Stimulated activated CD4-positive, alpha-beta T cell treated with anti-CD3 and anti-CD28 coated beads, Interleukin-12 subunit alpha, Interleukin-12 subunit beta, amount 100 ng/mL, for 4 hours (primary cell): Measurements from ENCODE around the gene TTC39C.

Source experiments
- DNase-seq: peaks from one replicate; pipeline ENCODE4 v3.0.0-alpha.2; 2020

Gene TTC39C

GRCh38 chr18:24014062-24014985 lies at the start of gene TTC39C:
TTC39C (plus strand) TSS chr18:24014754; CDS start chr18:24014872, 118 bp downstream.
- peak; percentile 80 for DNase-seq

GRCh38 chr18:23966909-23967308 lies 47.6 kb upstream of the TTC39C start:
- no peak for DNase-seq

GRCh38 chr18:23967321-23968089 lies 47.0 kb upstream of the TTC39C start:
- DNase-seq: no peak

GRCh38 chr18:23968638-23969604 lies 45.6 kb upstream of the TTC39C start:
- DNase-seq: no peak

GRCh38 chr18:23969664-23970063 lies 44.9 kb upstream of the TTC39C start:
- no peak for DNase-seq

GRCh38 chr18:23970161-23971096 lies 44.1 kb upstream of the TTC39C start:
- no peak for DNase-seq

- no peak for DNase-seq
Observed at GRCh38 chr18:23971097-23971440, 43.5 kb upstream of the TTC39C start.

- DNase-seq: no peak
Observed at GRCh38 chr18:23971666-23972230, 42.8 kb upstream of the TTC39C start.

- DNase-seq: no peak
Observed at GRCh38 chr18:23972453-23972852, 42.1 kb upstream of the TTC39C start.

GRCh38 chr18:23977103-23977502 lies 37.5 kb upstream of the TTC39C start:
- no peak for DNase-seq

GRCh38 chr18:23977719-23978483 lies 36.7 kb upstream of the TTC39C start:
- no peak for DNase-seq

- DNase-seq: no peak
Observed at GRCh38 chr18:23981369-23981980, 33.1 kb upstream of the TTC39C start.

GRCh38 chr18:23982155-23983079 lies 32.1 kb upstream of the TTC39C start:
- DNase-seq: no peak

- no peak for DNase-seq
Observed at GRCh38 chr18:23983112-23983511, 31.4 kb upstream of the TTC39C start.

GRCh38 chr18:23986600-23987359 lies 27.8 kb upstream of the TTC39C start:
- DNase-seq: no peak

- no peak for DNase-seq
Observed at GRCh38 chr18:23990474-23991410, 23.8 kb upstream of the TTC39C start.
